ENCODE measurements around the gene PTCD1. TPM values are rescaled to one million over a fixed set of nuclear protein-coding genes. Genes with fewer than 3 reads are reported as not detected.
"Not testable (repeated sequence)": the region's sequence is repeated elsewhere in the genome, so short reads cannot be mapped to it uniquely, and the experiment has no call there.

The PTCD1 gene
- total RNA-seq, 1 donor from 2014 or later = 4.9 TPM

GRCh38 chr7:99449326-99449725, 10.7 kb upstream of the PTCD1 start:
- DNase-seq (ENCODE audit: low spot score) = no peak

DNA sequence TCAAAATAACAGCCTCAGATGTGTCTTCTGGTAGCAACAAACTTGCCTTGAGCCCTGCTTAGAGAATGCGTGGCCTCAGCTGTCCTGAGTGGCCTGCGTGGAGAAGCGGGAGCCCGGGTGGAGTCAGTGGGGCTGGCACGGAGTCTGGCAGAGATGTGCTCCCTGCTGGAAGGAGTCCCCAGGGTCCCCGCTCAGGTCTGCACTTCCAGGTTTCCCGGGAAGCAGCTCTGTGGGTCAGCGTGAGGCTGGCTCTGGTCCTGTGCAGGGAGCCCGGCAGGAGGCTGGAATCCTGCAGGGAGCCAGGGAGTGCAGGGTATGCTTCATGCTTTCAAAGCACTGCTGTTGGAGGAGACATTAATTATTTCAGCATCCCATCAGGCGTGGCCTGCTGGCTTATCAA, 10.3 kb upstream of the PTCD1 start:
- no peak for DNase-seq (ENCODE audit: low spot score)

- no peak for DNase-seq (ENCODE audit: low spot score)
Observed at GRCh38 chr7:99447943-99448342, 9.3 kb upstream of the PTCD1 start.

- no peak for DNase-seq (ENCODE audit: low spot score)
Observed at GRCh38 chr7:99446096-99446495, 7.5 kb upstream of the PTCD1 start.

DNA sequence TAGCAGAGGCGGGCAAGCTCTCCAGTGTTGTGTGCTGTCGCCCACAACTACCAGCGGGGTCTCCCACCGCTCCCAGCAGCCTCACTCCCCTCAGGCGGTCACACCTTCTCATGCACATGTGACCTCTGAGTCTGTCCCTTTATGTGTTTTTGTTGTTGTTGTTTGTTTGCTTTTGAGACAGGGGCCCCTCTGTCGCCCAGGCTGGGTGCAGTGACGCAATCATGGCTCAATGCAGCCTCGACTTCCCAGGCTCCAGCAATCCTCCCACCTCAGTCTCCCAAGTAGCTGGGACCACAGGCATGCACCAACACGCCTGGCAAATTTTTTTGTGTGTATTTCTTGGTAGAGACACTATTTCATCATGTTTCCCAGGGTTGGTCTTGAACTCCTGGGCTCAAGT, 1.6 kb upstream of the PTCD1 start:
- DNase-seq (ENCODE audit: low spot score) = no peak

DNA sequence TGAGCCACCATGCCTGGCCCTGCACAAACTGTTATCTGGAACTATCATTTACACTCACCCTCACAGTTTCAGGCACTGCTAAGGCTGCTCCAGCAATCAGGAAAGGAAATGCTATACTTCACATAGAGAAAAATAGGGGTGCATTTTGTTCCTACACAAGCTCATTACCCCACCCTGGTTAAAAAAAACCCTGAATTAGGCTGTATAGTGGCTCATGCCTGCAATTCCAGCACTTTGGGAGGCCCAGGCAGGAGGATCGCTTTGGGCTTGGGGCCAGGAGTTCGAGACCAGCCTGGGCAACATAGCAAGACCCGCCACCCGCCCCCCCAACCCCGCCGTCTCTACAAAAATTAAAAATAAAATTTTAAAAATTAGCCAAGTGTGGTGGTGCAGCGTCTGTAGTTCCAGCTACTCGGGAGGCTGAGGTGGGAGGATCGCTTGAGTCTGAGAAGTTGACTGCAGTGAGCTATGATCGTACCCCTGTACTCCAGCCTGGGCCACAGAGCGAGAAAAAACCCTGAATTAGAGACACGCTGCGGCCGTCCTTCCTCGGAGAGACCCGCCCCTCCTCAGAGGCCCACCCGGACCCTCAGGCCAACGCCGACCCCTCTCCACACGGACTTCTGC, 539 bp downstream of the PTCD1 start:
- DNase-seq (ENCODE audit: low spot score) = no peak

GRCh38 chr7:99433158-99433557, 5.4 kb downstream of the PTCD1 start:
- DNase-seq (ENCODE audit: low spot score) = no peak

GRCh38 chr7:99431756-99432540, 6.7 kb downstream of the PTCD1 start:
- DNase-seq (ENCODE audit: low spot score) = not testable (repeated sequence)

- no peak for DNase-seq (ENCODE audit: low spot score)
Observed at GRCh38 chr7:99429756-99430155, 8.8 kb downstream of the PTCD1 start.

DNA sequence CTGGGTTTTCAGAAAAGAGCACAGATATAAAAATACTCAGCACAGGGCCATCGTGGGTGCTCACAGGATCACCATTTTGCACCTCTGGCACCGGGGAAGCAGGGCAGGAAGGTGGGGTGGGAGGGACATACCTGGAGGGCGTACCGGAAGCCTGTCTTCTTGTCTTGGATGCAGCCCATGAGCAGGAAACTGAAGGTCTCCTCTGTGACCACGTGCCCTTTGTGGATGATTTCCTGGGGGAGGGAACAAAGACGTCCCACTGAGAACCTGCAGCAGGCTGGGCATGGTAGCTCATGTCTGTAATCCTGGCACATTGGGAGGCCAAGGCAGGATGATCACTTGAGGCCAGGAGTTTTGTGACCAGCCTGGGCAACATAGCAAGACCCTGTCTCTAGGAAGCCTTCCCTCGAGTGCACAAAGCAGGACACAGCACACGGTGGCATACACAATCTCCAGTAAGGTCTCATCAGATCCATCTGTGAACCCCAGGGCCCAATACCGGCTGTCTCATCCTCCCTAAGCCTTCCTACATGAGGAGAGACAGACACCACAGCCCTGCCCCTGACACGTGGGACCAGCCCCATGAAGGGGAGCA, 9.5 kb downstream of the PTCD1 start:
- no peak for DNase-seq (ENCODE audit: low spot score)

DNA sequence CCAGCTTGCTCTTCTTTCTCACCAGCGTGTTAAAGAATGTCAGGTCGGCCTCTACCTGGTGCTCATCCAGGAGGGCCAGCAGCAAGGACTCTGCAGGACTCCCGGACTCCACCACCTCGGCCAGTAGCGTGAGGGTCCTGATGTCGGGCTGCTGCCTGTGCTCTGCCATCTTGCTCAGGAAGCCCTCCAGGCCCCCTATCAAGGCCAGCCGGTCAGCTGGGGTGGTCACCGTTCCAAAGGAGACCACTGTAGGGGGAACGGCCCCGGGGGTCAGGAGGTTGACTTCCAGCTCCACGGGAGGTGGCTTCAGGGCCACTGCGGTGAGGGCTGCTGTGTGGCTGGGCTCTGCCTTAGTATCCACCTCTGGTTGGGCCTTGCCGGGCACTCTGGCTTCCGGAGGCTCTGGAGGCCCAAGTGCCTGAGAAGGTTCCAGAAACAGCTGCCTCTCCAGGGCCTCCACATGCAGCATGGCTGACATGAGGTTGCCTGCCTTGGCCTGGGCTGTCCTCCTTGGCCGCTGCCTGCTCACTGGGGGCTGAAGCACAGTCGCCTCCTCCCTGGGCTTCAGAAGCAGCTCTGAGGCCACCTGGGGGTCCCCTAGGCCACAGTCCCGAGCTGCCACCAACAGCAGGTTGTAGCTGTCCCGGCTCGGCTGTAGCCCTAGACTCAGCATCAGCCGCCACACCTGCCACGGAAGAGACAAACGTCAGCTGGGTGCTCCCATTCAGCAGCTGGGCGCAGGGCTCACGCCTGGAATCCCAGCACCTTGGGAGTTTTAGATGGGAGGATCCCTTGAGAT, 13.5 kb downstream of the PTCD1 start:
- DNase-seq (ENCODE audit: low spot score) = no peak

DNA sequence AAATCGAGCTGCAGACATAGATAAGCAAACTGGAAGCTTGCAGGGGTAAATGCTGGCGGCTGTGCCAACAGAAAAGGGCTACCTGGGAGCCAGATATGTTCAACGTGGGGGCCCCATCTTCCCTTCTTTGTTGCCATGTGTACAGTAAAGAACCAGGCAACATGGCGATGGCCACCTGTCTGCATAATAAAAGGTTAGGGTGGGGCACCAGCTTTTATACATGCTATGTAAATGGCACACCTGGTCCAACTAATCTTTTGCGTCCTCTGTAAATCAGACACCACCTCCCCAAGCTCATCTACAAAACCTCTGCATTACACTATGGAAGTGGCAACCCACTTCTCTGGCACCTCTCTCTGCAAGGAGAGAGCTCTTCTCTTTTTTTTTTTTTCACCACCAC, 16.0 kb downstream of the PTCD1 start:
- no peak for DNase-seq (ENCODE audit: low spot score)

DNA sequence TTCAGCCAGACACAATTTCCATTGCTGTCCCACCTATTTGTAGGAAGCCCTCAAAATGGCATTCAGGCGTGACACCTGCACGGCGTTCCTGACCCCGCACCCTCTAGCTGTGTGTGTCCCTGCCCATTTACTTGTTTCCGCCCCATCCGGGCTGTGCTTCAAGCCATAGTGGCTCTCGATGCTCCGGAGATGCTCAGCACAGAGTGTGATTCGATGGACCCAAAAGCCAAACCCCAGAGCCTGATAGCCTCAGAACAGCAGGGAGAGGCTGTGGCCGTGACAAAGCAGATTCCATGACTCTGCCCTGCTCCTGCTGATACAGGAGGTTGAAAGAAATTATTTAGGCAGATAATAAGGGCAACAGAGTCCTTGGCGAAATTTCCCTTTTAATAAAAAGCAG, 16.4 kb downstream of the PTCD1 start:
- no peak for DNase-seq (ENCODE audit: low spot score)

DNA sequence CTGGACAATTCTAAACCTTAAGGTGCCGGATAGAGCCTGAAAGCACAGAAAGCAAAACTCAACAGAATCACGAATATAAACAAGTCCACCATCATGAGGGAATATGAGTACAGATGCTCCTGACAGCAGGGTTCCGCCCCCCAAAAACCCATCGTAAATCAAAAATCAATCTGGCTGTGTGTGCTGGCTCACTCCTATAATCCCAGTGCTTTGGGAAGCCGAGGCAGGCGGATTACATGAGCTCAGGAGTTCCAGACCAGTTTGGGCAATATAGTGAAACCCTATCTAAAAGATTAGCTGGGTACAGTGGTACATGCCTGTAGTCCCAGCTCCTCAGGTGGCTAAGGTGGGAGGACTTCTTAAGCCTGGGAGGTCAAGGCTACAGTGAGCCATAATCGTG, 17.6 kb downstream of the PTCD1 start:
- no peak for DNase-seq (ENCODE audit: low spot score)

- no peak for DNase-seq (ENCODE audit: low spot score)
Observed at GRCh38 chr7:99420213-99420612, 18.4 kb downstream of the PTCD1 start.

DNA sequence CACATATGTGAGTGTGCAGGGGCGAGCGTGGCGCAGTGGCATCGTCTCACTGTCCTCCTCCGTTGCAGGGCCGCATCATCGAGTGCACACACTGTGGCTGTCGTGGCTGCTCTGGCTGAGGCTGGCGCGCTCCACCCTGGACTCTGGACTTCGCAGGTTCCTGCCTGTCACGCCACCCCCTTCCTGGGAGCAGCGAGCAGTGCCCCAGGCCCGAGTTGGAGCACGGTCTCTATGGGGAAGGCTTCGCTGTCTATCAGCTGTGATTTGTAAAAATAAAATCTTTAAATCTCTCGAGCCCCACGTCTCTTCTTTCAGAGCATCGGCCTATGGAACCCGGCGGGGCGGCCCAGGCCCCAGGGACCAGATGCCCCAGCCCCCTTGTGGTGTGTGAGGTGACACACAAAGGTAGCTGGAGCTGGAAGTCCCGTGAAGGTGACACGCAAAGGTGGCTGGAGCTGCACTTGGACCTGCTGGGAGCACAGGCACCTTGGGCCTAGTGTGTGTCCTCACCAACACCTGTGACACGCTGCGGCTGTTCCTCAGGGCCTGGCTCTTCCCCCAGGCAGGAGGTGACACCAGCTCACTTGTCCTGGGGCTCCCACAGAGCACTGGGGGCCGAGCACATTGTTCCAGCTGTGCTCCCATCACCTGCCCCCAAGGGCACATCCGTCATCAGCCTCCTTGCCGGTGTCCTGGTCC, 19.1 kb downstream of the PTCD1 start:
- no peak for DNase-seq (ENCODE audit: low spot score)

- no peak for DNase-seq (ENCODE audit: low spot score)
Observed at GRCh38 chr7:99418260-99418659, 20.3 kb downstream of the PTCD1 start.

- DNase-seq (ENCODE audit: low spot score) = peak; percentile 75
Observed at GRCh38 chr7:99415513-99416127, 23.0 kb downstream of the PTCD1 start.

DNA sequence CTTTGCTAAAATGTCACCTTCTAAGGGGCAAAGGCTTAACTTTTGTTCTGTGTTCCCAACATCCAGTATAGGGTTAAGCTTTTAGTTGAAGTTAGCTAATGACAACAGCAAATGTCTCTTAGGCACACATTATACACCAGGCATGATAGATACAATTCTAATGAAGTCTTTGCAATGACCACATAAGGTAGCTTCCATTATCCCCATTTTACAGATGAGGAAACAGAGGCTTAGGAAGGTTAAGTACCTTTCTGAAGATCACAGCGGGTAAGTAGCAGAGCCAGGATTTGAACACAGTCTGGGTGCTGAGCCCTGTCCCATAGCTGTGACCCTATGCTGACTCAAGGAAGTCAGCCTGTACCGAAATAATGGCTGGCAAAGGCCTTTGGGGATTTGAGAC, 28.0 kb downstream of the PTCD1 start:
- no peak for DNase-seq (ENCODE audit: low spot score)

GRCh38 chr7:99409806-99410205, 28.8 kb downstream of the PTCD1 start:
- no peak for DNase-seq (ENCODE audit: low spot score)

GRCh38 chr7:99409192-99409572, 29.4 kb downstream of the PTCD1 start:
- DNase-seq (ENCODE audit: low spot score) = no peak
